Measurements from ENCODE around the gene MAML2. TPM values are rescaled to one million over a fixed set of nuclear protein-coding genes. Genes with fewer than 3 reads are reported as not detected.

Gene MAML2
- total and polyA plus RNA-seq, 4 donors: 3.8 to 41.8 (median 13.7) TPM

DNA sequence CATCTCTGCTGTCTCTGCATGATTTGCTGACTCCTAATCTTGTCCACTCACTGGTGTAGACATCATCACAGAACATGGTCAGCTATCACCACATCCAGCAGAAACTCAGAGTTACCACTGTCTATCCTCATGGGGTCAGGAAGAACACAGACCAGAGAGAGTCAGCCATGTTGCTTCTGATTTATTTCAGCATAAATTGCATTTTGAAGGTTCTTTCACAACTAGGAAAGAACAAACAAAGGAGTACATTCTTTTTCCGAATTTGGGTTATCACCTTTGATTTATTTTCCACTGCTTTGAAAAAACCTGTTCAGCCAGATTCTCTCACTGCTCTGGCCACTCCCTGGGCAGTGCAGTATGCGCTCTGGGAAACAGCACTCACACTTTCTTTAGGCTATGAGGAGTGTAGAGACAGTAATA, 247.1 kb downstream of the MAML2 start:
- TF ChIP-seq, protein P1, sequence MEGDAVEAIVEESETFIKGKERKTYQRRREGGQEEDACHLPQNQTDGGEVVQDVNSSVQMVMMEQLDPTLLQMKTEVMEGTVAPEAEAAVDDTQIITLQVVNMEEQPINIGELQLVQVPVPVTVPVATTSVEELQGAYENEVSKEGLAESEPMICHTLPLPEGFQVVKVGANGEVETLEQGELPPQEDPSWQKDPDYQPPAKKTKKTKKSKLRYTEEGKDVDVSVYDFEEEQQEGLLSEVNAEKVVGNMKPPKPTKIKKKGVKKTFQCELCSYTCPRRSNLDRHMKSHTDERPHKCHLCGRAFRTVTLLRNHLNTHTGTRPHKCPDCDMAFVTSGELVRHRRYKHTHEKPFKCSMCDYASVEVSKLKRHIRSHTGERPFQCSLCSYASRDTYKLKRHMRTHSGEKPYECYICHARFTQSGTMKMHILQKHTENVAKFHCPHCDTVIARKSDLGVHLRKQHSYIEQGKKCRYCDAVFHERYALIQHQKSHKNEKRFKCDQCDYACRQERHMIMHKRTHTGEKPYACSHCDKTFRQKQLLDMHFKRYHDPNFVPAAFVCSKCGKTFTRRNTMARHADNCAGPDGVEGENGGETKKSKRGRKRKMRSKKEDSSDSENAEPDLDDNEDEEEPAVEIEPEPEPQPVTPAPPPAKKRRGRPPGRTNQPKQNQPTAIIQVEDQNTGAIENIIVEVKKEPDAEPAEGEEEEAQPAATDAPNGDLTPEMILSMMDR (IDR thresholded peaks at IDR 0.05; ENCODE audit: control extremely low read depth, extremely low read depth): no peak
- Histone ChIP-seq H3K4me1 (ENCODE audit: control insufficient read depth in 5 of 5, insufficient read depth in 5 of 5, low read length in 5 of 5) (peaks cover 0 to 34% (median 13%) of the 10 kb centered on the region in 5 donors), H3K9ac (ENCODE audit: insufficient read depth in 1 of 2, low read length in 2 of 2) (no peak overlapping the region), H3K9me3 (ENCODE audit: control insufficient read depth in 4 of 4, insufficient read depth in 3 of 4, low read length in 3 of 4) (no peaks in the 10 kb centered on the region), H3K4me3 (no peak overlapping the region), H3K36me3 (ENCODE audit: control insufficient read depth in 4 of 4, insufficient read depth in 4 of 4, low read length in 4 of 4) (peaks cover 0 to 14% (median 13%) of the 10 kb centered on the region in 4 donors), H3K27ac (ENCODE audit: low read depth in 1 of 2, low read length in 1 of 2) (peak overlapping the region in 1 of 2 donors; percentile 84), H3K27me3 (ENCODE audit: control insufficient read depth in 3 of 3, insufficient read depth in 3 of 3, low read length in 2 of 3) (no peaks in the 10 kb centered on the region)
- ATAC-seq (ENCODE audit: insufficient read depth, low FRiP score): peak; percentile 57
- WGBS, 2 donors: 61 to 77% methylated on average over 2 of the region's 2 CpGs
- DNase-seq: peak; percentile 33 to 77 (median 61)

GRCh38 chr11:96094156-96094555, 248.8 kb downstream of the MAML2 start:
- no peak overlapping the region for H3K4me3 ChIP-seq
- WGBS, 2 donors: 55 to 71% methylated on average over 2 of the region's 2 CpGs
- peaks cover 0 to 19% (median 14%) of the 10 kb centered on the region in 4 donors for H3K36me3 ChIP-seq (ENCODE audit: control insufficient read depth in 4 of 4, insufficient read depth in 4 of 4, low read length in 4 of 4)
- no peak for ATAC-seq (ENCODE audit: insufficient read depth, low FRiP score)
- no peak overlapping the region for H3K9ac ChIP-seq (ENCODE audit: insufficient read depth in 1 of 2, low read length in 2 of 2)
- no peaks in the 10 kb centered on the region for H3K9me3 ChIP-seq (ENCODE audit: control insufficient read depth in 4 of 4, insufficient read depth in 3 of 4, low read length in 3 of 4)
- H3K27me3 ChIP-seq (ENCODE audit: control insufficient read depth in 3 of 3, insufficient read depth in 3 of 3, low read length in 2 of 3): no peaks in the 10 kb centered on the region
- H3K27ac ChIP-seq (ENCODE audit: low read depth in 1 of 2, low read length in 1 of 2): no peak overlapping the region
- H3K4me1 ChIP-seq (ENCODE audit: control insufficient read depth in 5 of 5, insufficient read depth in 5 of 5, low read length in 5 of 5): peaks cover 3 to 40% (median 11%) of the 10 kb centered on the region in 5 donors
- TF ChIP-seq, protein P1 (IDR thresholded peaks at IDR 0.05; ENCODE audit: control extremely low read depth, extremely low read depth): no peak
- DNase-seq: no peak

DNA sequence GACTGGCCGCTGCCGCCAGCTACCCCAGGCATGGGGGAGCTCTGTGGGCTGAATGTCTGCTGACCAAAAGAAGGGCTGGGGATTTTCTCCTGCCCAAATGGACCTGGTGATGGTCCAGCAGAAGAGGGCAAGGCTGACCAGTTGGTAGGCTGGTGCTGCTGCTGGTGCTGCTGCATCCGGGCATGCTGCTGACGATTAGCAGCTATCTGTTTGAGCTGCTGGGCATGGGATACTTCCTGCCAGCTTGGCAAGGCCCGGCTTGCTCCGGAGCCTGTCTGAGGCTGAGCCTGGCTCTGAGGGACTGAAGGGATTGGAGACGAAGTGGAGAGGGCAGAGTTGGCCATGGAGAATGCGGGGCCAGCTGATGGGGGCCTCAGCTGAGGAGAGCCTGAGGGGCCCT, 250.5 kb downstream of the MAML2 start:
- H3K4me3 ChIP-seq: no peak overlapping the region
- peaks cover 0 to 25% (median 7%) of the 10 kb centered on the region in 5 donors for H3K4me1 ChIP-seq (ENCODE audit: control insufficient read depth in 5 of 5, insufficient read depth in 5 of 5, low read length in 5 of 5)
- TF ChIP-seq, protein P1 (IDR thresholded peaks at IDR 0.05; ENCODE audit: control extremely low read depth, extremely low read depth): no peak
- DNase-seq: no peak
- WGBS, 2 donors: 97% methylated on average over 8 of the region's 8 CpGs
- H3K9ac ChIP-seq (ENCODE audit: insufficient read depth in 1 of 2, low read length in 2 of 2): no peak overlapping the region
- H3K27ac ChIP-seq (ENCODE audit: low read depth in 1 of 2, low read length in 1 of 2): peak overlapping the region in 1 of 2 donors; percentile 6
- peaks cover 0 to 20% (median 14%) of the 10 kb centered on the region in 4 donors for H3K36me3 ChIP-seq (ENCODE audit: control insufficient read depth in 4 of 4, insufficient read depth in 4 of 4, low read length in 4 of 4)
- H3K9me3 ChIP-seq (ENCODE audit: control insufficient read depth in 4 of 4, insufficient read depth in 3 of 4, low read length in 3 of 4): no peaks in the 10 kb centered on the region
- no peaks in the 10 kb centered on the region for H3K27me3 ChIP-seq (ENCODE audit: control insufficient read depth in 3 of 3, insufficient read depth in 3 of 3, low read length in 2 of 3)
- ATAC-seq (ENCODE audit: insufficient read depth, low FRiP score): no peak

GRCh38 chr11:96091476-96091875, 251.5 kb downstream of the MAML2 start:
- H3K36me3 ChIP-seq (ENCODE audit: control insufficient read depth in 4 of 4, insufficient read depth in 4 of 4, low read length in 4 of 4): peaks cover 0 to 20% (median 14%) of the 10 kb centered on the region in 4 donors
- ATAC-seq (ENCODE audit: insufficient read depth, low FRiP score): no peak
- no peaks in the 10 kb centered on the region for H3K9me3 ChIP-seq (ENCODE audit: control insufficient read depth in 4 of 4, insufficient read depth in 3 of 4, low read length in 3 of 4)
- no peaks in the 10 kb centered on the region for H3K27me3 ChIP-seq (ENCODE audit: control insufficient read depth in 3 of 3, insufficient read depth in 3 of 3, low read length in 2 of 3)
- no peak overlapping the region for H3K27ac ChIP-seq (ENCODE audit: low read depth in 1 of 2, low read length in 1 of 2)
- no peak overlapping the region for H3K4me3 ChIP-seq
- no peak for DNase-seq
- TF ChIP-seq, protein P1 (IDR thresholded peaks at IDR 0.05; ENCODE audit: control extremely low read depth, extremely low read depth): no peak
- 72 to 74% methylated on average over 1 of the region's 1 CpG for WGBS, 2 donors
- no peak overlapping the region for H3K9ac ChIP-seq (ENCODE audit: insufficient read depth in 1 of 2, low read length in 2 of 2)
- peaks cover 0 to 22% (median 12%) of the 10 kb centered on the region in 5 donors for H3K4me1 ChIP-seq (ENCODE audit: control insufficient read depth in 5 of 5, insufficient read depth in 5 of 5, low read length in 5 of 5)
